Neuronal stem cell (in vitro differentiated cells): ENCODE measurements around the gene EPAS1.

Source experiments
- DNase-seq: peaks from one replicate; pipeline ENCODE4 v3.0.0-alpha.2; 2013; ENCODE audit warnings: low spot score
- H2AFZ ChIP-seq: one replicate; pipeline ENCODE4 v1.6.1; 2013; ENCODE audit warnings: mild to moderate bottlenecking, low read length, inconsistent platforms
- H2AK5ac ChIP-seq: 2 replicates; pipeline ENCODE4 v1.6.1; 2013; ENCODE audit warnings: low read depth, mild to moderate bottlenecking, inconsistent platforms, low read length, moderate library complexity, mixed read lengths
- H2BK120ac ChIP-seq: 2 replicates; pipeline ENCODE4 v1.6.1; 2013; ENCODE audit warnings: low read depth, mild to moderate bottlenecking, inconsistent platforms, low read length, moderate library complexity, mixed read lengths
- H2BK12ac ChIP-seq: one replicate; pipeline ENCODE4 v1.6.1; 2013; ENCODE audit warnings: low read length, inconsistent platforms
- H2BK15ac ChIP-seq: 2 replicates; pipeline ENCODE4 v1.6.1; 2013; ENCODE audit warnings: mild to moderate bottlenecking, low read length, inconsistent platforms, mixed read lengths
- H2BK5ac ChIP-seq: one replicate; pipeline ENCODE4 v1.6.1; 2013; ENCODE audit warnings: inconsistent platforms, mild to moderate bottlenecking, low read length, moderate library complexity
- H3K14ac ChIP-seq: one replicate; pipeline ENCODE4 v1.6.1; 2013; ENCODE audit warnings: low read length, inconsistent platforms
- H3K18ac ChIP-seq: 2 replicates; pipeline ENCODE4 v1.6.1; 2013; ENCODE audit warnings: low read length, inconsistent platforms
- H3K23ac ChIP-seq: 2 replicates; pipeline ENCODE4 v1.6.1; 2013; ENCODE audit warnings: low read depth, mild to moderate bottlenecking, mixed read lengths, low read length, inconsistent platforms; ENCODE audit not compliant: poor library complexity
- H3K27ac ChIP-seq: replicated peaks from 3 replicates; pipeline ENCODE4 v1.5.1; 2013; ENCODE audit warnings: low read length, inconsistent platforms
- H3K27me3 ChIP-seq, 3 experiments: 2 replicates each; pipeline ENCODE4 v1.6.1; 2013; ENCODE audit warnings: low read length in 3 of 3, mild to moderate bottlenecking in 2 of 3, inconsistent platforms in 1 of 3, low read depth in 1 of 3, mixed read lengths in 1 of 3, moderate library complexity in 1 of 3; ENCODE audit not compliant: control insufficient read depth in 3 of 3, insufficient read depth in 3 of 3
- H3K36me3 ChIP-seq, 2 donors: replicated peaks in 1 of 2; 2 replicates each; pipeline ENCODE4 v1.6.1; 2013; ENCODE audit warnings: low read length in 2 of 2; ENCODE audit not compliant: control insufficient read depth in 2 of 2, insufficient read depth in 2 of 2
- H3K4ac ChIP-seq: 2 replicates; pipeline ENCODE4 v1.6.1; 2013; ENCODE audit warnings: inconsistent platforms, mild to moderate bottlenecking, low read length, moderate library complexity
- H3K4me1 ChIP-seq, 2 donors: 1 replicate in 1 of 2; 2 replicates in 1 of 2; pipeline ENCODE4 v1.6.1; 2013; ENCODE audit warnings: low read length in 2 of 2, low read depth in 1 of 2; ENCODE audit not compliant: control insufficient read depth in 2 of 2, insufficient read depth in 1 of 2
- H3K4me2 ChIP-seq: one replicate; pipeline ENCODE4 v1.6.1; 2013; ENCODE audit warnings: mild to moderate bottlenecking, low read length, inconsistent platforms; ENCODE audit not compliant: insufficient read depth, poor library complexity, severe bottlenecking
- H3K4me3 ChIP-seq, 2 donors: 2 replicates each; pipeline ENCODE4 v1.5.1; 2013; ENCODE audit warnings: low read length in 2 of 2, mild to moderate bottlenecking in 2 of 2, inconsistent platforms in 1 of 2, moderate library complexity in 1 of 2
- H3K79me1 ChIP-seq: one replicate; pipeline ENCODE4 v1.6.1; 2013; ENCODE audit warnings: low read depth, mild to moderate bottlenecking, inconsistent platforms, low read length, moderate library complexity
- H3K9ac ChIP-seq: one replicate; pipeline ENCODE4 v1.6.1; 2013; ENCODE audit warnings: mild to moderate bottlenecking, low read depth, low read length, inconsistent platforms; ENCODE audit not compliant: poor library complexity
- H3K9me3 ChIP-seq, 2 donors: replicated peaks in 1 of 2; 2 replicates each; pipeline versions ENCODE3 to v1.6.1; 2013; ENCODE audit warnings: low read length in 2 of 2, mild to moderate bottlenecking in 2 of 2, inconsistent platforms in 1 of 2, low read depth in 1 of 2, mixed read lengths in 1 of 2, moderate library complexity in 1 of 2; ENCODE audit not compliant: control insufficient read depth in 2 of 2, insufficient read depth in 1 of 2
- H4K8ac ChIP-seq: one replicate; pipeline ENCODE4 v1.6.1; 2013; ENCODE audit warnings: low read depth, mild to moderate bottlenecking, inconsistent platforms, low read length, moderate library complexity
- H4K91ac ChIP-seq: one replicate; pipeline ENCODE4 v1.6.1; 2013; ENCODE audit warnings: low read length, low read depth, mild to moderate bottlenecking, inconsistent platforms; ENCODE audit not compliant: poor library complexity
- WGBS, 2 donors: extraction: QIAGEN DNeasy Blood & Tissue Kit; methylation state at CpG; one replicate each; pipeline ENCODE4 v1.1.7; 2013; ENCODE audit warnings: missing lambda C conversion rate in 2 of 2, mixed read lengths in 1 of 2; ENCODE audit not compliant: insufficient read length in 2 of 2, insufficient replicate concordance in 1 of 2; ENCODE audit errors: extremely low coverage in 2 of 2; 5-methylcytosine and 5-hydroxymethylcytosine counted together

The EPAS1 gene

GRCh38 chr2:46351750-46352138 lies 54.5 kb downstream of the EPAS1 start:
- Histone ChIP-seq H3K4me3 (no peak overlapping the region), H2BK12ac (no peak overlapping the region), H2BK5ac (no peak overlapping the region), H3K4me2 (no peak overlapping the region), H3K27ac (no peak overlapping the region), H2AFZ (peak overlapping the region; percentile 38), H3K23ac (no peak overlapping the region), H3K79me1 (no peaks in the 10 kb centered on the region), H3K36me3 (no peaks in the 10 kb centered on the region), H3K14ac (no peak overlapping the region), H4K8ac (no peak overlapping the region), H3K27me3 (peaks cover 0 to 10% (median 0%) of the 10 kb centered on the region in 3 experiments), H3K9ac (no peak overlapping the region), H4K91ac (no peak overlapping the region), H2BK15ac (no peak overlapping the region), H2BK120ac (no peak overlapping the region), H3K9me3 (no peaks in the 10 kb centered on the region), H2AK5ac (no peak overlapping the region), H3K4ac (no peak overlapping the region), H3K18ac (peak overlapping the region; percentile 9), H3K4me1 (peaks cover 0 to 4% of the 10 kb centered on the region in 2 donors)
- WGBS, 2 donors = no CpG with 5 or more reads among the region's 10 CpGs
- no peak for DNase-seq

GRCh38 chr2:46352621-46353020 lies 55.4 kb downstream of the EPAS1 start:
- no peaks in the 10 kb centered on the region for H3K9me3 ChIP-seq
- WGBS, 2 donors = no CpG with 5 or more reads among the region's 8 CpGs
- no peak overlapping the region for H2BK5ac ChIP-seq
- no peak overlapping the region for H2BK12ac ChIP-seq
- H3K23ac ChIP-seq = no peak overlapping the region
- H2AFZ ChIP-seq = no peak overlapping the region
- H3K18ac ChIP-seq = no peak overlapping the region
- no peak overlapping the region for H2BK15ac ChIP-seq
- H4K8ac ChIP-seq = no peak overlapping the region
- DNase-seq = no peak
- H3K4me1 ChIP-seq = peaks cover 0 to 4% of the 10 kb centered on the region in 2 donors
- H2BK120ac ChIP-seq = no peak overlapping the region
- no peak overlapping the region for H3K4me3 ChIP-seq
- no peak overlapping the region for H4K91ac ChIP-seq
- H3K14ac ChIP-seq = no peak overlapping the region
- H3K4me2 ChIP-seq = no peak overlapping the region
- no peak overlapping the region for H2AK5ac ChIP-seq
- H3K9ac ChIP-seq = no peak overlapping the region
- no peak overlapping the region for H3K27ac ChIP-seq
- no peaks in the 10 kb centered on the region for H3K36me3 ChIP-seq
- no peak overlapping the region for H3K4ac ChIP-seq
- H3K27me3 ChIP-seq = peaks cover 0 to 10% (median 0%) of the 10 kb centered on the region in 3 experiments
- H3K79me1 ChIP-seq = no peaks in the 10 kb centered on the region

GRCh38 chr2:46353509-46353908 lies 56.3 kb downstream of the EPAS1 start:
- Histone ChIP-seq H3K18ac (no peak overlapping the region), H3K4ac (no peak overlapping the region), H3K4me2 (no peak overlapping the region), H2BK120ac (no peak overlapping the region), H3K27ac (no peak overlapping the region), H3K23ac (no peak overlapping the region), H2BK5ac (no peak overlapping the region), H4K91ac (no peak overlapping the region), H3K9me3 (peaks cover 0 to 3% of the 10 kb centered on the region in 2 donors), H3K9ac (no peak overlapping the region), H3K14ac (no peak overlapping the region), H4K8ac (no peak overlapping the region), H3K36me3 (no peaks in the 10 kb centered on the region), H2AK5ac (no peak overlapping the region), H2BK15ac (no peak overlapping the region), H3K79me1 (no peaks in the 10 kb centered on the region), H3K4me3 (no peak overlapping the region), H2BK12ac (no peak overlapping the region), H3K4me1 (peaks cover 0 to 4% of the 10 kb centered on the region in 2 donors), H3K27me3 (peaks cover 0 to 10% (median 0%) of the 10 kb centered on the region in 3 experiments), H2AFZ (no peak overlapping the region)
- WGBS, 2 donors = no CpG with 5 or more reads among the region's 6 CpGs
- DNase-seq = no peak

- no CpG with 5 or more reads among the region's 3 CpGs for WGBS, 2 donors
- H3K4me1 ChIP-seq = no peaks in the 10 kb centered on the region
- no peak overlapping the region for H3K4me3 ChIP-seq
- no peak overlapping the region for H2BK5ac ChIP-seq
- H2AK5ac ChIP-seq = no peak overlapping the region
- no peak overlapping the region for H2BK120ac ChIP-seq
- H3K27ac ChIP-seq = no peak overlapping the region
- H4K8ac ChIP-seq = no peak overlapping the region
- H3K18ac ChIP-seq = peak overlapping the region; percentile 41
- H3K14ac ChIP-seq = no peak overlapping the region
- no peaks in the 10 kb centered on the region for H3K79me1 ChIP-seq
- no peak for DNase-seq
- H2BK15ac ChIP-seq = no peak overlapping the region
- H2BK12ac ChIP-seq = no peak overlapping the region
- no peak overlapping the region for H3K4me2 ChIP-seq
- H3K27me3 ChIP-seq = peaks cover 0 to 3% (median 0%) of the 10 kb centered on the region in 3 experiments
- no peak overlapping the region for H3K4ac ChIP-seq
- no peak overlapping the region for H2AFZ ChIP-seq
- H3K9ac ChIP-seq = no peak overlapping the region
- H3K23ac ChIP-seq = no peak overlapping the region
- no peaks in the 10 kb centered on the region for H3K36me3 ChIP-seq
- H4K91ac ChIP-seq = no peak overlapping the region
- H3K9me3 ChIP-seq = peaks cover 0 to 3% of the 10 kb centered on the region in 2 donors
These were observed 58.5 kb downstream of the EPAS1 start for GRCh38 chr2:46355756-46356155.
